Cardiac muscle cell (in vitro differentiated cells and primary cell): Measurements from ENCODE around the gene PFKL. TPM values are rescaled to one million over a fixed set of nuclear protein-coding genes. Genes with fewer than 3 reads are reported as not detected.

Source experiments
- DNase-seq, 2 donors: peaks; one replicate each; pipeline versions ENCODE4 v3.0.0 to v3.0.0-alpha.2; 2010 to 2017; ENCODE audit warnings: low read depth in 1 of 2, low spot score in 1 of 2
- H3K27ac ChIP-seq: fragments of 200-600 bp; sonication (generic); 2 replicates; pipeline ENCODE4 v1.5.1; 2016
- H3K27me3 ChIP-seq: fragments of 200-600 bp; sonication (generic); 2 replicates; pipeline ENCODE4 v1.6.0; 2016; ENCODE audit warnings: control low read depth
- H3K36me3 ChIP-seq: fragments of 200-600 bp; sonication (generic); 2 replicates; pipeline ENCODE4 v1.5.1; 2016; ENCODE audit warnings: control low read depth
- H3K4me1 ChIP-seq: fragments of 200-600 bp; sonication (generic); 2 replicates; pipeline ENCODE4 v1.8.1; 2017; ENCODE audit warnings: low read depth, mild to moderate bottlenecking, mixed run types
- H3K4me3 ChIP-seq: fragments of 200-600 bp; sonication (generic); 2 replicates; pipeline ENCODE4 v1.5.1; 2016; ENCODE audit warnings: mild to moderate bottlenecking
- H3K9me3 ChIP-seq: fragments of 200-600 bp; sonication (generic); 2 replicates; pipeline ENCODE4 v1.5.1; 2017; ENCODE audit warnings: low read depth, mild to moderate bottlenecking, control low read depth
- CTCF ChIP-seq: IDR thresholded peaks from 2 replicates; pipeline ENCODE4 v1.5.1; 2012; ENCODE audit warnings: low read depth, mild to moderate bottlenecking, low read length
- polyA plus RNA-seq: library from polyadenylated mRNA; unstranded; fragments of >200 nt; fragmentation: Nextera tagmentation; extraction: Ambion mirVana; gene quantifications from 2 replicates; pipeline ENCODE4 v1.2.1, GENCODE V29; 2016
- total RNA-seq: library from RNA; depleted of rRNA; stranded (reverse); fragments of >200 nt; gene quantifications from 2 replicates; pipeline ENCODE4 v1.2.3, GENCODE V29; 2016

The PFKL gene
- total and polyA plus RNA-seq, 2 experiments from 2014 or later = 204 to 213 TPM

GRCh38 chr21:44333509-44334328 lies 33.9 kb downstream of the PFKL start:
- Histone ChIP-seq H3K4me1 (peaks cover 4% of the 10 kb centered on the region), H3K36me3 (no peaks in the 10 kb centered on the region), H3K4me3 (no peak overlapping the region), H3K9me3 (no peaks in the 10 kb centered on the region), H3K27ac (no peak overlapping the region), H3K27me3 (no peaks in the 10 kb centered on the region)
- TF ChIP-seq CTCF = no peak
- DNase-seq = no peak

DNA sequence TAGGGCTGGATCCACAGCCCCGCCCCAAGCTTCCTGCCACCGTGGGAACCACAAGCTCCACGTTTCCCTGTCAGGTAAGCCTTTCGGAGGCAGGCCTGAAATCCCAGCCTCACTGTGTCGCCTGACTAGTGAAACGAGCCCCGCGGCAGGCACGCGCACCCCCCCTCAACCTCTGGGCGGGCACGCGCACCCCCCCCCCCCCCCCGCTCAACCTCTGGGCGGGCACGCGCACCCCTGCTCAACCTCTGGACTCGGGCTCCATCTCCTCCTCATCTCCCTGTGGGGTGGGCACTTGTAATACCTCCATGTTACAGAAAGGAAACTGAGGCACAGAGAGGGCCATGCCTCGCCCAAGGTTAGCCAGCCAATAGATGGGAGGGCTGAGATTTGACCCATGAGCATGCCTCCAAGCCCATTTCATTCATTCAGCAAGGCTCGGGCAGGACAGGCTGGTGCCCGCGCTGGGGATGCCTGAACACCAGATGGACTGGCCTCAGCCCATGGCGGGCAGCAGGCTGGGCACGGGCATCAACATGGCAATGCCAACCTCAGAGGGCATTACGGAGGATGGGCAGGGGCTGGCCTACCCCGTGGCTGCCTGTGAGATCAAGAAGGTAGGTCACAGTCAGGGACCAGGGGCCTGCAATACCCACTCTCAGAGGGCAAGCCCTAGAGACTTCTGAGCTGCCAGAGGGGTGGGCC lies 34.6 kb downstream of the PFKL start:
- Histone ChIP-seq H3K36me3 (no peaks in the 10 kb centered on the region), H3K4me3 (no peak overlapping the region), H3K27ac (no peak overlapping the region), H3K9me3 (no peaks in the 10 kb centered on the region), H3K4me1 (peaks cover 4% of the 10 kb centered on the region), H3K27me3 (no peaks in the 10 kb centered on the region)
- TF ChIP-seq CTCF = no peak
- no peak for DNase-seq

DNA sequence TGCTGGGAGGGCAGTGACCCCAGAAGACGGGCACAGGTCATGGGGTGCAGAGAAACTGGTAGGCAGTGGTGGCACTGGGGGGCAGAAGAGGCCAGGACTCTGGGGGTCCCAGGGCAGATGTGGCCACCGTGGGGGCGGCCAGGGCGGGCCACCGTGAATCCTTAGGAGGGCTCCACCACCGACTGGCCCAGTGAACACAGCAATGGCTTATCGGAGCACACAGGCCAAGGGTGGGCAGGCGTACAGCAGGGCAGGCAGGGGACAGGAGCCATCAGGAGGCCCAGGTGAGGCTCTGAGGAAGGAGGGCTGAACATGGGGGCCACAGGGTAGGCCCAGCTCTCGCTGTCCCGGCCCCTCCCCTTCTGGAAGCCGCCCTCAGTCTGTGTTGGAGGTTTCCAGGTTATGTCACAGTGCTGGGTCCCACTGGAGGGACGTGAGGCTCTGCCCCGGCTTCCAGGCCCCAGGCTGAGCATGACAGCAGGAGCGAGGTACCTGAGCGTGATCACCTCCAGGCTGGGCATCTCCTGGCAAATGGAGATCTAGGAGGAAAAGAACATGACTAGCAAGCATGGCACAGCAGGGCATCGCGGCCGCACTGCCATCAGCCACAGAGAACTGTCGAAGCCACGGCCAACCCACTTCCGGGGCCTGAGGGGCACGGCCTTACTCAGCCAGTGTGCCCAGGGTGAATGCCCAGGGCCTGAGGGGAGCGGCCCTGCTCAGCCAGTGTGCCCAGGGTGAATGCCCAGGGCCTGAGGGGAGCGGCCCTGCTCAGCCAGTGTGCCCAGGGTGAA lies 35.6 kb downstream of the PFKL start:
- DNase-seq = no peak
- H3K9me3 ChIP-seq = no peaks in the 10 kb centered on the region
- no peaks in the 10 kb centered on the region for H3K27me3 ChIP-seq
- H3K27ac ChIP-seq = no peak overlapping the region
- H3K36me3 ChIP-seq = no peaks in the 10 kb centered on the region
- no peak for TF ChIP-seq CTCF
- H3K4me3 ChIP-seq = no peak overlapping the region
- peaks cover 4% of the 10 kb centered on the region for H3K4me1 ChIP-seq

DNA sequence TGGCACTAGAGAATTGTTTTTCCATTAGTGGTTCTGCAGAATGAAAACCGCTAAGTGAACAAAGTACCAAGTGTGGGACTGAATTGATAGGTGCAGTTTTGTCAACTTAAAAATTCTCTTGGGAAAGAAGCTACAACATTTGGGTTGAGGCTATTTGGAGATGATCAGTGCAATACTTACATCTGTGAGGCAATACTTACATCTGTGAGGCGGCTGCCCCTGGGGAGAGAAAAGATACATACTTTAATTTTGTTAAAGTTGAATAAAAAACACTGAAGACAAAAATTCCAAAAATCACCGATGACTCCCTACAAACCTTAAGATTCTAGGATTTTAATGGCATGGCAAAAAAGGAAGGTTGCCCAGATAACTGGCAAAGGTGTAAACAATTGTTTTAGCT lies 37.6 kb downstream of the PFKL start:
- no peak for TF ChIP-seq CTCF
- Histone ChIP-seq H3K4me3 (no peak overlapping the region), H3K36me3 (no peaks in the 10 kb centered on the region), H3K27me3 (no peaks in the 10 kb centered on the region), H3K4me1 (peaks cover 4% of the 10 kb centered on the region), H3K9me3 (no peaks in the 10 kb centered on the region), H3K27ac (no peak overlapping the region)
- peak in 1 of 2 donors; percentile 17 for DNase-seq
